ENCODE measurements around the gene TMEM63C.

The TMEM63C gene

DNA sequence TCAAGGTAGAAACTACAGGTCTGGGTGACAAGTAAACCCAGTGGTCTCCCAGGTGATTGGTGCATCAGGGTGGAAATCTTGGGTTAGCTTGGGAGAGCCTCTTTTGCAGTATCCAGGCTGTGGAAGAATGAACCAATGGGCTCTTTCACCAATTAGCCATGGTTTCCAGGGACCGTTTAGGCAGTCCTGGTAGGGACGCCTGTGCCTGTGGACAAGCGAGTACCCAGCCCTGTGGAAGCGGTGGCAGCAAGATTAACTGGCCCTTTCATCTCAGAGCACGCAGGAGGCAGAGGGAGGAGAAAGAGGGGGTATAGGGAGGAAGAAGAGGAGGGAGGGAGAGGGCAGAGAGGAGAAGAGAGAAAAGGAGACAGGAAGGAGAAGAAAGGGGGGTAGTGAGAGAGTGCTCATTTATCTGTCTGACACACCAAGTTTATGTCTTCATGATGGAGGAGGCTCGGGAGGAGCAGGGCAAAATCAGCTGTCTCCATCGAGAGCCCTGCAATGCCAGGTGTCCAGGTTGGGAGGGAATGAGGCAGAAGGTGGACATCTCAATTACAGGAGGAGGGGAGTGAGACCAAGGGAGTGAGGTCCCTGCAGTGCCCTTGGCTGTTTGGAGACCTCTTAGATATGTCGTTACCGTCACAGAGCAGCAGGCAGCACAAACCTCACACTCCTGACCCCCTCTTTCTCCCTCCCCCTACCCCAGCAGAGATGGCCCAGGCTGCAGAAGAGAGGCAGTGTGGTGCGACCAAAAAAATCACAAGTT, 35.4 kb upstream of the TMEM63C start:
- no peak for TF ChIP-seq CTCF (IDR thresholded peaks at IDR 0.05; ENCODE audit: insufficient read depth, low read depth, low read length, missing control alignments)
- DNase-seq (ENCODE audit: low read depth), result no peak
- no peak overlapping the region for H3K4me3 ChIP-seq (ENCODE audit: low read depth, low read length)

DNA sequence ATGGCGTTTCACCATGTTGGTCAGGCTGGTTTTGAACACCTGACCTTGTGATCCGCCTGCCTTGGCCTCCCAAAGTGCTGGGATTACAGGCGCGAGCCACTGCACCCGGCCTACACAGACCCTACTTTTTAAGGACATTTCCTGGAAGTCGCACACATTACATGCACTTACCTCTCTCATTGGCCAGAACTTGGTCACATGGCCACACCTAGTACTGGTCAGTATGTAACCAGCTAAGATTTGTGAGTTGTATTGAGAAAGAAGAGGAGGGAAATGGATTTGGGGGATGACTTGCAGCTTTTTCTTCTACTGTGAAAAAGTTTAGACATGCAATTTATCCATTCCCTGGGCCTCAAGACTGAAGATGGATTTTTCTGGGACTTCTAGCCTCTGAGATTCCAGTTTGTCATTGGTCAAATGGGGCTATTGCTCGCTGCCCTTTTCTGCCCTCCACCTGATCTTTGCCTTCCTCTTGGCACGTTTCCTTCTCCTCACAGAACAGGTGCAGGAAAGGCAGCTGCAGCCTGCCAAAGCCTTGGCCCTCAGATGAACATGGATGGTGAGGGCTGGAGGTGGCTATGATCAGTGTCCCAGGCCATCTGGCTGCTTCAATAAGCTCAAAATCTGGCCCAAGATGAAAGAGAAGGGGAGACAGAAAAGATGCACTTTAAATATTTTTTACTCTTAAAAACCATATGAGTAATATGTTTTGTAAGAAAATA, 32.9 kb upstream of the TMEM63C start:
- no peak overlapping the region for H3K4me3 ChIP-seq (ENCODE audit: low read depth, low read length)
- no peak for DNase-seq (ENCODE audit: low read depth)
- TF ChIP-seq CTCF (IDR thresholded peaks at IDR 0.05; ENCODE audit: insufficient read depth, low read depth, low read length, missing control alignments), result no peak

DNA sequence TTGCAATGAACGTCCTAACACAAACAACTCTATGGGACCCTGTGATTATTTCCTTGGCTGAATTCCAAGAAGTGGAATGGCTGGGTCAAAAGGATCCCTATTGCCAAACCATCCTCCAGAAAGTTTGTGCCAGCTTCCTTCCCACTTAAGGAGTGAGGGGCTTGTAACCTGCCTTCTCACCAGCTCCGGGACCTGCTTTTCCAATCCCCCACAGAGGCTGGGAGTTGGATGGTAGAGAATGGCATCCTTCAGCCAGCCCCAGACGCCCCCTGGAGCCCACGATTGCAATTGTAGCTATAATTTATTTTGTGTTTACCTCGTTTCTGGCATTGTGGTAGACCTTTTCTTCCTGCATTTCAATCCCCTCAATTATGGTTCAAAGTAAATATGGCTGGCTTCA, 30.4 kb upstream of the TMEM63C start:
- TF ChIP-seq CTCF (IDR thresholded peaks at IDR 0.05; ENCODE audit: insufficient read depth, low read depth, low read length, missing control alignments), result peak; percentile 52
- no peak overlapping the region for H3K4me3 ChIP-seq (ENCODE audit: low read depth, low read length)
- no peak for DNase-seq (ENCODE audit: low read depth)

DNA sequence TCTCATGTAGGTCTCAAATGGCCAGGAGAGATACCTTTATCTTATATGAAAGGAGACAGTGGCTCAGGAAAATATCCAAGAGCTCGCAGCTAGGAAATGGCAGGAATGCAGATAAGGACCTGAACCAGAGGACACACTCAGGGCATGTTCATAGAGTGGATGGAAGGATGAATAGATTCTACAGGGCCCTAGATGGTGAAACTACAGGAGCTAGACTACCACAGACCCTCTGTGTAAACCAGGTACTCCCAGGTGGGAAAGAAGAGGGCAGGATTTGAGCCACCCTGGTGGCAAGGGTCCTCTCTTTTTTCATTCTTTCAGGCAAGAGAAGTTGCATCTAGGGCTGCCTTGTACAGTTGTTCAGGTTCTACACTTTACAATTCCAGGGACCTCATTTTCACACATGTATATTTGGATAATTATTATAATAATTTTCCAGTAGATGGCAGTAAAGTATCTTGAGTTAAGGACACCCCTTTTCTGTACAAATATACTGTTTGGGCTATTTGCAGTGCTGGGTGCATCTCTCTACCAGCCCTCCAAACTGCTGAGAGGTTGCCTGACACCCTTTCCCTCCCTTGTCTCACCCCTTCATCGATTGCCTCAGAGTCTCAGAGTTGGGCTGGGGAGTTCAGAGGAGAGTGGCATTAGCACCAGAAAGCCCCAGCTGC, 29.5 kb upstream of the TMEM63C start:
- peak; percentile 18 for DNase-seq (ENCODE audit: low read depth)
- no peak for TF ChIP-seq CTCF (IDR thresholded peaks at IDR 0.05; ENCODE audit: insufficient read depth, low read depth, low read length, missing control alignments)

GRCh38 chr14:77153802-77154201, 27.8 kb upstream of the TMEM63C start:
- TF ChIP-seq CTCF (IDR thresholded peaks at IDR 0.05; ENCODE audit: insufficient read depth, low read depth, low read length, missing control alignments), result no peak
- H3K4me3 ChIP-seq (ENCODE audit: low read depth, low read length), result no peak overlapping the region
- DNase-seq (ENCODE audit: low read depth), result no peak

More for the DNA sequence above, 29.5 kb upstream of the TMEM63C start:
- no peak overlapping the region for H3K4me3 ChIP-seq (ENCODE audit: low read depth, low read length)

DNA sequence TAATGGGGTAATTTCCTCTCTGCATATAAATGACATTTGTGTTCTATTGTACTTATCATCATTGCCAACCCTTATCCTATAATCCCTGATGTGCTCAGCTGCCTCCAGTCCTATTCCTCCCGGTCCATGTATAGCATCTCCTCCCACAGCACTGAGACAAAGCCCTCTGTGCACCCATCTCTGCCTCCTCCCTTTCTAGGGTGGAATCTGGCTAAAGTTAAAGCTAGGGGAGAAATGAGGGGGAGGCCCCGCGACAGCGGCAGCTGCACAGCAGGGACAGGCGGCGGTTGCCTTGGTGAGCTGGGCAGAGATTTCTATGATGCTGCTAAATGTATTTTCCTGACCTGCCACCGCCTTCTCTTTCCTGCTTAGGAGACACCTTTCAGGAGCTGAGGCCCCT, 27.2 kb upstream of the TMEM63C start:
- TF ChIP-seq CTCF (IDR thresholded peaks at IDR 0.05; ENCODE audit: insufficient read depth, low read depth, low read length, missing control alignments), result no peak
- no peak overlapping the region for H3K4me3 ChIP-seq (ENCODE audit: low read depth, low read length)
- no peak for DNase-seq (ENCODE audit: low read depth)

Data from GM12865 (cell line).